Stimulated activated CD4-positive, alpha-beta T cell treated with anti-CD3 and anti-CD28 coated beads, Interleukin-4, amount 100 ng/mL, for 1 hour (primary cell): Measurements from ENCODE around the gene KLF14.
"Not testable (repeated sequence)": the region's sequence is repeated elsewhere in the genome, so short reads cannot be mapped to it uniquely, and the experiment has no call there.

ENCODE experiments used
- DNase-seq: peaks from one replicate; pipeline ENCODE4 v3.0.0-alpha.2; 2020

Gene KLF14

DNA sequence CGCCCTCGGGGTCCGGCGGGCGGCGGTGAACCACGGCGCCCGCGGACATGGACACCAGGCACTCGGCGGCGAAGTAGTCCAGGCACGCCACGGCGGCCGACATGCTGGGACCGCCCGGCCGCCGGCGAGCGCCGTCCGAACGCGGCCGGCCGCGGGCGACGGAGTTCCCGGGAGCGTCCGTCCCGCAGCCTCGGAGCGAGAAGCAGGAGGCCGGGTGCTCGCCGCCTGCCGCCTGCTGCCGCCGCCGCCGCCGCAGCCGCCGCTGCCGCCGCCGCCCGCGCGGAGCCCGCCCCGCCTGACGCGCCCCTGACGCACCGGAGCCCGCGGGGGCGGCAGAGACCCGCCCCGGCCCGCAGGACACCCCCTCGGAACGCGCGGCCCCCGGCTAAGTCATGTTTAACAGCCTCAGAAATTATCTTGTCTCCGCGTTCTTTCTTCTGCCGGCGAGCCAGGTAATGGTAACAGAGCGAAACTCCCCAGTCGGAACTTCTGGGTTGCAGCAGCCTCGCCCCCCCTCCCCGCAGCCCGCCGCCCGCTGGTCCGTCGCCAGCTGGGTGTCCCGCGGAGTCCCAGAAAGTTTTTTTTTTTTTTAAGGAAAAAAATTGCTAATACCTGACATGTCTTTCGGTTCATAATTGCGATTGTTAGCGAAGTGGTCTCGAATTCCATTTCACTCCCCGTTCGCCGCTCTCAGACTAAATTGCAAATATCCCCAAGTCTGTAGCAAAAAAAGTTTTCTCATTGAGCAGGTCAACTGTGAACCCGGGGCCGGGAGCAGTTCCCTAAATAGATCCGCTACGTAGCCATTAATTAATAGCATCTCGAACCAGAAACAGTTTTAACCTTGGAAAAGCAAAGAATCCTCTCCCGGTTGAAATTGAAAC is at the start of gene KLF14:
Gene KLF14 (minus strand): TSS at position 277 of the 884 bp plus-strand sequence. CDS start 174 bp downstream, at position 103.
- DNase-seq, result peak; percentile 51

DNA sequence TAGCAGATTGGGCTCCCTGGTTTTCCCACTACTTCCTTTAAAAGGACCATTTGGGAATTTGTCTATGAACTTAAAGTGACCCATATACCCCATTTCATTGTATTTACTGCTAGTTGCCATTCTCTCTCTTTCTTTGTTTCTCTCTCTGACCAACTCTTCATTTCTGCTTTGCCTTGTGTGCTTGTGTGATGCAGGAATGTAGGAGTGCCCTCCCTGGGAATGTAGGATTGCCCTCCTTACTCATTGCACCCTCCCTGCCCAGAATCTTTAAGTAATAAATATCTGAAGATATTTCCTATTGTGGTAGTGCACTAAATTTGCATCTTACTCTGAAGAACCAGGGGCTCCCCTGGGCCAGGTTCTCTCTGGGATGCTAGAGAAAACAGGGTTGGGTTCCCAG is 47.3 kb upstream of the KLF14 start:
- DNase-seq, result no peak

DNA sequence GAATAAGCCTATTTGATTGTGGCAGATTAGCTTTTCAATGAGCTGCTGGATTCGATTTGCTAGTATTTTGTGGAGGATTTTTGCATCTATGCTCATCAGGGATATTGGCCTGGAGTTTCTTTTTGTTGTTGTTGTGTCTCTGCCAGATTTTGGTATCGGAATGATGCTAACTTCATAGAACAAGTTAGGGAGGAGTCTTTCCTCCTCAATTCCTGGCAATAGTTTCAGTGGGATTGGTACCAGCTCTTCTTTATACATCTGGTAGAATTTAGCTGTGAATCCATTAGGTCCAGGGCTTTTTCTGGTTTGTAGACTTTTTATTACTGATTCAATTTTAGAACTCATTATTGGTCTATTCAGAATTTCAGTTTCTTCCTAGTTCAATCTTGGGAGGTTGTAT is 43.4 kb upstream of the KLF14 start:
- DNase-seq, result no peak

DNA sequence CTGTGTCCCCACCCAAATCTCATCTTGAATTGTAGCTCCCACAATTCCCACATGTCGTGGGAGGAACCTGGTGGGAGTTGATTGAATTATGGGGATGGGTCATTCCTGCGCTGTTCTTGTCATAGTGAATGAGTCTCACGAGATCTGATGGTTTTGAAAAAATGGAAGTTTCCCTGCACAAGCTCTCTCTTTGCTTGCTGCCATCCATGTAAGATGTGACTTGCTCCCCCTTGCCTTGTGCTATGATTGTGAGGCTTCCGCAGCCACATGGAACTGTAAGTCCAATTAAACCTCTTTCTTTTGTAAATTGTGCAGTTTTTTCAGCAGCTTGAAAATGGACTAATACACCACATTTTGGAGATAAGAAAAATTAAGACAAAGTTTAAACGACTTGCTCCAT is 38.4 kb upstream of the KLF14 start:
- not testable (repeated sequence) for DNase-seq

DNA sequence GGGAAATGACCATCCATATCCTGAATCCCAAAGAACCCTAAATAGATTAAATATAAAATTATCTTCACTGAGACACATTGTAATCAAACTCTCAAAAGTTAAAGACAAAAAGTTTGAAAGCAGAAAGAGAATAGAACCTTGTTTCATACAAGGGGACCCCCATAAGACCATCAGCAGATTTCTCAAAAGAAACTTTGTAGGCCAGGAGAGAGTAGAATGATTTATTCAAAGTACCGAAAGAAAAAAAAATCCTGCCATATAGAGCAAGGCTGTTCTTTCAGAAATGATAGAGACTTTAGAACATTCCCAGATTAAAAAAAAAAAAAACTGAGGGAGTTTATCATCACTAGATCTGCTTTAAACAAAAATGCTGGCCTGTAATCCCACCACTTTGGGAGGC is 34.8 kb upstream of the KLF14 start:
- DNase-seq, result no peak

DNA sequence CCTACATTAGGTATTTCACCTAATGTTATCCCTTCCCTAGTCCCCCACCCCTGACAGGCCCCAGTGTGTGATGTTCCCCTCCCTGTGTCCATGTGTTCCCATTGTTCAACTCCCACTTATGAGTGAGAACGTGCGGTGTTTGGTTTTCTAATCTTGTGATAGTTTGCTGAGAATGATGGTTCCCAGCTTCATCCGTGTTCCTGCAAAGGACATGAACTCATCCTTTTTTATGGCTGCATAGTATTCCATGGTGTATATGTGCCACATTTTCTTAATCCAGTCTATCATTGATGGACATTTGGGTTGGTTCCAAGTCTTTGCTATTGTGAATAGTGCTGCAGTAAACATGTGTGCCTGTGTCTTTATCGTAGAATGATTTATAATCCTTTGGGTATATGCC is 30.6 kb upstream of the KLF14 start:
- DNase-seq, result not testable (repeated sequence)

DNA sequence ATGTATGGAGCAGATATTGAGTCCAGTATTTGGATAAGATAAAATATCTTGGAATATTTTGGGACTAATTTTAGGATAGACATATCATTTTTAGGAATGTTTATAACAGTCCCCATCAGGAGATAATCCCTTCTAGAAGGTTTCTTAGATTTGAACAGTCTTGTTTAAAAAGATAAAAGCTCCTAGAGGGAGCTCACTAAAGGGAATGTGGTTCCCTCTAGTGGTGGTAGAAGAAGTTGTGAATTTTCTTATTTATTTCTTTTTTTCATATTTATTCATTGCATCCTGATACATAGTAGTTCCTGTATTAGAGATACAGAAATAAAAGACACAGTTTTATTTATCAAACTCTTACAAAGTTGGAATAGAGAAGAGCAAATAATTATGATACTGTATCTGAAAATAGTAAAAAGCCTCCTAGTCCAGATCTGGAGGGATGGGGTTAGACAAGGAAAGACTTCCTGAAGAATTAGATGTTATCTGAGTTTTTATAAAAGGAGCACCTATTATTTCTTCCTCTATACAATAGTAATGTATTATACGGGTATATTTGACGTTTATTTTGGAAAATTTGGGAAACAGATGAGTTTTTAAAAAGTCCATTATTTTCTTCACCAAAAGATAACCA is 24.5 kb upstream of the KLF14 start:
- DNase-seq, result no peak

DNA sequence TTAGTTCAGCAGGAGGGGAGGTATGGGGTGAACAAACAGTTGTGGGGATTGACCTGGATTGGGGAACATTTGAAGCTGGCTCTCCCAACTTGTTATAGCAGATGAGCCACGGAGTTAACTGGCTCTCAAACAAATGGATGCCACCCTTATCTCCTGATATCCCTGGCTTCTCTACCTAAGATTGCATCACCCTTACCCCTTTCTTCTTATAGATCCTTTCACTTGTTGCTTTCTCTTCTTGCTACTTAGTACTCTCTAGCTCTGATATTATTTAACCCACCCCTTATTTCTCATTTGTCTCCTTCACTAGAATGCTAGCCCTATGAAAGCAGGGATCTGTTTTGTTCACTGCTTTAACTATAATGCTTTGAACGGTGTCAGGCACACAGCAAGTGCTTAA is 22.3 kb upstream of the KLF14 start:
- no peak for DNase-seq

DNA sequence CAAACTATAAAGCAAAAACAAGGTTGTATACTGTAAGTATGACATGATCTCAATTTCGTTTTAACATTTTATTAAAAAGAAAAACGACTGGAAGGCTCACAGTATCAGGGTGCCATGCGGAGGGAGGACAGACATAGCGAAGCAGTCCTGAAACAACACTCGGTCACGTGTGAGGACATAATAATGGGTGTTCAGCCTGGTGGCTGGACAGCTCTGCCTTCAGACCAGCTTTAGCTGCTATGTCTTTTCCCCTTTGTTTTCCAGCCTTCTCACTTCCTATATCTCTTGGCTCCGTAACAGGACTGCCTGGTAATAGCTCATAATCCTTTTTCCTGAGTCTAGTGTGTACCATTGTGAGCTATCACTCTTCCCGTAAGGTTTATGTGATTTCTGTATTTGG is 18.4 kb upstream of the KLF14 start:
- no peak for DNase-seq

DNA sequence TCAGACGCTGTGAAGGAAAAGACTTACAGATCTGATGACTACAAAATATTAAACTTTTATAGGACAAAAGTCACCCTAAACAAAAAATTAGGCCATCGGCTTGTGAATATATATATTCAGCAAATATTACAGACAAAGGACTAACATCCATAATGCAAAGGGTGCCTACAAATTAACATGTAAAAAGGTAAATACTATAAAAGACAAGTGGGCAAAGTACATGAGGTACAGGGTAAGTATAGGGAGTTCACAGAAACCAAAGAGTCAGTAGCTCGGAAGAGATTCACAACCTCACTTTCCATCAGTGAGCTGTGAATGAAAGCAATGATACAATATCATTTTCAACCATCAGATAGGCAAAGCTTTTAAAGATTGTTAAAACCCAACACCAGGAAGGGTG is 16.7 kb upstream of the KLF14 start:
- DNase-seq, result no peak

DNA sequence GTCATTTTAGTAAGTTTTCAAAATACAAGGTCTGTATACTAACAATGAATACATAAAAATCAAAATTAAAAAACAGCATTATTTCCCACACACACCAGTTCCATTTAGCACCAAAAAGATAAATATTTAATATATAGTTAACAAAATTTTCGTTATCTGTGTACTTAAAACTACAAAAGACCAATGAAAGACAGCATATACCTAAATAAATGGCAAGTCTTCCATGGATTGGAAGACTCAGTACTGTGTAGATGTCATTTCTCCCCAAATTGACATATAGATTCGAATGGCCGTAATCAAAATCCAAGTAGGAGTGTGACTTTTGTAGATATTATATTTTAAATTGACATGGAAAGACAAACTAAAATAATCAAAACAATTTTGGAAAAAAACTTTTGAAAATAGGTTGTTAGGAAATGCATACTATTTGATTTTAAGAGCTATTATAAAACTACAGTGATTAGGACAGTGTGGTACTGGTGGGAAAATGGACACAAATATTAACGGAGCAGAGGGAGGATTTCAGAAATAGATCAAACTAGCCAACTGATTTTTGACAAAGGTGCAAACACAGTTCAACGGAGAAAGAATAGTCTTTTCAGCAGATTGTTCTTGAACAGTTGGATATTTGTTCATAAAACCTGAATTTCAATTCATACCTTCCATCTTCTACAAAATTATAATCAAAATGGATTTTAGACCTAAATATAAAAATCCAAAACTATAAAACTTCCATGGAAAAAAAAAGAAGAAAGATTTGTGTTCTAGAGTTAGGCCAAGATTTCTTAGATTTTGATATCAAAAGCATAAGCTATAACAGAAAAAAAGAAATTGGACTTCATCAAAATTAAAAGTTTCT is 14.8 kb upstream of the KLF14 start:
- no peak for DNase-seq

DNA sequence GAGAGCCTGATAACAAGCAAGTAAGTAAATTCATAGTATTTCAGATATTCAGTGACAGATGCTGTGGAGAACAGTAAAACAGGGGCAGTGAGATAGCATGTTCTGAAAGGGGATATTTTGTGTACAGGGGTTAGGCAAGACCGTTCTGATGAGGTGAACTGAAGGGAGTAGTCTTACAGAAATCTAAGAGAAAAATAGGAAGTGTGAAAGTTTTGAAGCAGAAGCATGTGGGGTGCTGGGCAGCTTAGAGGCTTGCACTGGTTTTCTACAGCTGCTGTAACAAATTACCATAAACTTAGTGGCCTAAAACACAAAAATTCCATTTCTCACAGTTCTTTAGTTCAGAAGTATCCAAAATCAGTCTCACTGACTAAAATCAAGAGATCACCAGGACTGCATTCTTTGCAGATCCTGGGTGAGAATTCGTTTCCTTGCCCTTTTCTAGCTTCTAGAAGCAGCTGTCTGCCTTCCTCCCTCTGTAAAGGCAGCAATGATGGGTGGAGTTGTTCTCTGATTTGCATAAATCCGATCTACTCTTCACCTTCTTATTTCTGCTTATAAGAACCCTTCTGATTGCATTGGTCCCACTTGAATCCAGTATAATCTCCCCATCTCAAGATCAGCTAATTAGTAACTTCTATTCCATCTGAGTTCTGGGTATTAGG is 7.5 kb upstream of the KLF14 start:
- DNase-seq, result no peak

DNA sequence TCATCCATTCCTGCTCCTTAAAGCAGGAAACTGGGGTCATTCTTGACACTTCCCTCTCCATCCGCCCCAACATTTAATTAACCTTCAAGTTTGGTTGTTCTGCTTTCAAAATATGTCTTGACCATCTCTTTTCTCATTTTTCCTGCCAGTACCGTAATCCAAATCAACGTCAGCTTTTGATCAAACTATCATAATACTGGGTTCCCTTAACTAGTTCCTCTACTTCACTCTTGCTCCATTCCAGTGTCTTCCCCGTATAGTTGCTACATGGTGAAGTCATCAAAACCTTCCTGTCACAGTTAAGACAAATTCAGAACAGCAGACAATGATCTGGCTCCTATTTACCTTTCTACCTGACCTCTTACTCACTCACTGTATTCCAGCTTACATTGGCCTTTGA is 6.6 kb upstream of the KLF14 start:
- no peak for DNase-seq

DNA sequence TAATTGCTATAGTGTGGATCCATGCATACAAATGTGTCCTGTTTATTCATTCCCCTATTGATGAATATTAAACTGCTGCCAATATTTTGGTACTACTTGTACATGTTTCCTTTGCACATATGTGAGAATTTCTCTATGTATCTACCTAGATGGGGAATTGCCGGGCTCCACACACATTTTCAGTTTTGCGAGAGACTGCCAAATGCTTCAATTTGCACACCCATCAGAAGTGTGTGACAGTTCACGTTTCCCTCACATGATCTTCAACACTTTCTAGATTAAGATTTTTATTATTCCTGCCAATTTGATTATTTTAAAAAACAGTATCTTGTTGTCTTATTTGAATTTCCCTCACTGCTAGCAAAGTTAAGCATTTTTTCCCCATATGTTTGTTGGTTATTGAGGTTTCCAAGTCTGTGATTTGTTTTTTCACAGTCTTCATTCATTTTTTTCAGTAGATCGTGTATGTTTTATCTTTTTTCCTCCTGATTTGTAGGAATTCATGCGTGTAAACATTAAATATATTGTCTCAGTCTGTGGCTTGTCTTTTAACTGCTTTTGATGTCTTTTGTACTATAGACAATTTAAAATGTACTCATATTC is 2.4 kb upstream of the KLF14 start:
- DNase-seq, result no peak

DNA sequence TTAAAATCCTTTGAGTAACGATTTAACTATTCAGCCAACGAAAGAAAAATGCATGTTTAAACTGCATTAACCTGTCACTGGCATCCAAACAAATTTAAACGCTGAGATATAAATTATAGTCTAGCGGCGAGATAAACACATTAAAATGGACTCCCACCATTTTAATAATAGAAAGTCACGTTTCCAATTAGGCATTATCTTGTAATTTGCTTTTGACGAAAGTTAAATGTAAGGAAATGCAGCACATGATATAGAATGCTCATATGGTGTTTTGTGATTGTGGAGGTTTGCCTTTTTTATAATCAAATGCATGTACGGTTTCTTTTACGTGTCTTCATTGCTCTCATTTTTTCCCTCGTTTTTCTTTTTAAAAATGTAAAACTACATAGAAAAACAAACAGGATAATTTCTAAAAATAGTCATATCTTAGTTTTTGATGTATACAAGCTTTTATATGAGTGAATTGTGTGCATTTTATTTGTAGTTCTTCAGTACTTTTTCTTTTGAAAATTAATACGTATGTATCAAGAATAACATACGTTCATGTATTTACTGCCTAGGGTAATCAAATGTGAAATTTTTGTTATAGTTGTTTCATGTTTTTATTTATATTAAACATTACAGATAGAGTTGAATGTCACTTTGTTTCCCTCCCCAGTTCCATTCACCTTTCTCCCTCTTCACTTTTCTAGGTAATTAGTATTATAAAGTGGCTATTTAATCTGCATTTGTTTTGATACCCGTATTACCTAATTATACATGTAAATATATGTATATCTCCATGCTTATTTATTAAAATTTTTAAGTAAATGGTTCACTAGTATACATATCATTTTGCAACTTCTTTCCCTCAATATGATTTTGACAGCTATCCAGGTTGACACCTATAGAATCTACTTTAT is 1.1 kb upstream of the KLF14 start:
- no peak for DNase-seq

DNA sequence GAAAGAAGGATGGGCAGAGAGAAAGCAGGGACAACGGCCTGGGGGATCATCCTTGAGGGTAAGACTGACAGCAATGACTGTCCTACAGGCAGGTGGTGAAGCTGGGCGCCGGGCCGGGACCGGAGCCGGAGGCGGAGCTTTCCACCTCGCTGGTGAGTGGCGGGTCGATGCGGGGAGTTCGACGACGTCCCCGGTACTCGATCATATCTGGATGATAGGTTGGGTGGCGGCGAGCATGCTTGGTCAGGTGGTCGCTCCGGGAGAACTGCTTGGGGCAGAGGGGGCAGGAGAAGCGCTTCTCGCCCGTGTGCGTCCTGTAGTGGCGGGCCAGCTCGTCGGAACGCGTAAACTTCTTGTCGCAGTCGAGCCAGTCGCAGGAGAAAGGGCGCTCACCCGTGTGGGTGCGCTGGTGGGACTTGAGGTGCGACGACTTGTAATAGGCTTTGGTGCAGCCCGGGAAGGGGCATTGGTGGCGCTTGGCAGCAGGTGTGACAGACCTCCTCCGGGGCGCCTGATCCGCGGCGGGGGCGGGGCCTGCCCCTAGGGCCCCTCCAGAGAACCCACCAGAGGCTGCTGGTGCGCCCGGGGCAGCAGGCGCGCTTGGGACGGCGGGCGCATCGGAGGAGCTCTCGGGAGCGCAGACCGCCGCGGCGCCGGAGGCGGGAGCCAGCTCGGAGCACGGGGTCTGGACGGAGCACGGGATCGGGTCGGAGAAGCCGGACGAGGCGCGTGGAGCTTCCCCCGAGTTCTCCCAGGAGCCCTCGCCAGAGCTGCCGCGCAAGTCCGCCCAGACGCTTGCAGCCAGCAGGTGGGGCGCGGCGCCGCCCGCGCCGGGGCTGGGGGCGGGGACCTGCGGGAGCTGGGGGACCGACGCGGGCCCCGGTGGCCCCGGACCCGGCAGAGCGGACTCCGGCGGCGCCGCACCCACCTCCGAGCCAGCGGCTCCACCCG is 752 bp downstream of the KLF14 start:
- peak; percentile 33 for DNase-seq

DNA sequence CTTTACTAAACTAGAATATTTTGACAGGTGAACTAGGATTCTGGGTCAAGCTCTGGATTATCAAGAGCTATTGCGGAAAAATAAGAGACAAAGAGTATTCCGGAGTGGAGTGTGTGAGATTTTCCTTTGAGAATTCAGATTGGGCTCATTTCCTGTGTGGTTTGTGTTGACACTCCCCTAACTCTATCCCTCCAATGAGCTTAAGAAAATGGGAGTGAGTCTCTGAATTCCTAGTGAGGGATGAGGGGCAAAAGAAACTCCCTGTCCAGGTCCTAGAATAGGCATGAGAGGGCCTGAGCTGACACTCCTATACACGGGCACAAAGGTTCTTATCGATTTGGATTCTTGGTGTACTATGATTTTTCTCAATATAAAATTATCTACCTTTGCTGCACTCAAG is 10.2 kb downstream of the KLF14 start:
- DNase-seq, result no peak

DNA sequence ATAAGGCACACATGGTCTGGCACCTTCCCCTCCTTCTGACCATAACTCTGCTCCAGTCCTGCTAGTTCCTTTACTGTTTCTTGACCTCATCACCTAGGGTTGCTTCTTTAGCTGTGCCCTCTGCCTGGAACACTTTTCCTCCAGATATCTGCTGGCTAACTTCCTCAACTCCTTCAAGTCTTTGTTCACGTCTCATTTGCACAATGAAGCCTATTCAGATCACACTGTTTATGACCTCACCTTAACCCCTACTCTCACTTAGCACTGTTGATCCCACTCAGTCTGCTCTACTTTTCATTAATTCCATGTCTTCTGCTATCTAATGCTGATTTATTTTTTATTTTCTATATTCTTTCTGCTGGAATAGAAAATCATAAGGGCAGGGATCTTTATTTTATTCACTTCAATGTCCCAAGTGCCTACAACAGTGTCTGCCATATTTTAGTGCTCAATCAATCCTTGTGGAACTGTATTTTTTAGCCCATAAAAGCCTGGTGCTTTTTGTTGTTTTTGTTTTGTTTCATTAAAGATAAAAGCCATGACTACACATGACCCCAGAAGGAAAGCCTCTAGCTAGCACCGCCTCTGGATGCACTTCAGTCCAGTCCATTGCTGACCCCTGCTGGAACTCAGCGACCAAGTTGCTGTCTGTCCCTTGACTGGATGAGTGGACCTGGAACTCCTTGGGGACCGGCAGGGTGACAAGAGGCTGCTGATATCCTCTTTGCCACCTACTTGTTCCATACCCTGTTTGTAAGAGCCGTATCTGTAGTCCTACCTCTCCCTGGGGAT is 12.3 kb downstream of the KLF14 start:
- DNase-seq, result peak; percentile 5

DNA sequence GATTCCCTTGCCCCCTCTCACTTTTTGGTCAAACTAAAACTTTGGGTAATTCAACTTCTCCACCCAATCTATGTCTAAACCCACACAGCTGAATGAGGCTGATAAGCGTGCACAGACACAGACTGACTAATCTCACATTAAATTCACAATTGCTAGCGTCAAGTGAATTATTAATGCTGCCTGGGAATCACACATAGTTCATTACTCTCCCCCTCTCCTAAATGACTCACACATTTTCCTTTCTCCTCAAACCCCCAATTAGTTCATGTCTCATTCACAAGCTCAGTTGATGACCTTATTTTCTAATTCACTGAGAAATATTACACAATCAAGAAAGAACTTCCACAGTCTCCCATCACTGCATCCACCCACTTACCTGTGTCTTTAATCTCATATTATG is 14.5 kb downstream of the KLF14 start:
- no peak for DNase-seq
